Activated B cell treated with CpG ODN at 0.5 μM for 24 hours (primary cell): ENCODE data around the gene TMEM245. TPM values are rescaled to one million over a fixed set of nuclear protein-coding genes. Genes with fewer than 3 reads are reported as not detected.

ENCODE experiments used
- ATAC-seq: fragments of 200-7000 bp; cut with Tn5 transposase; one replicate; pipeline ENCODE4 v1.10.0; 2021; ENCODE audit warnings: low read depth, mild to moderate bottlenecking, moderate library complexity
- CTCF ChIA-PET: fragments of 350-600 bp; sonication (Branson Sonifier 250); formaldehyde crosslinking; loops from one replicate; lab custom pipeline; 2021; ENCODE audit warnings: antibody characterized with exemption; lab: Charles Lee
- POLR2A ChIA-PET: fragments of 350-600 bp; sonication (Branson Sonifier 250); formaldehyde crosslinking; loops from one replicate; lab custom pipeline; 2021; ENCODE audit warnings: antibody characterized with exemption; lab: Charles Lee
- DNase-seq: peaks from one replicate; pipeline ENCODE4 v3.0.0; 2022
- H3K27ac Mint-ChIP-seq: one replicate; pipeline ENCODE4 v1.8.0; 2020; ENCODE audit warnings: mixed read lengths
- H3K27me3 Mint-ChIP-seq: one replicate; pipeline ENCODE4 v1.8.0; 2021; ENCODE audit warnings: mixed read lengths
- H3K36me3 Mint-ChIP-seq: one replicate; pipeline ENCODE4 v1.8.0; 2021; ENCODE audit warnings: low read depth, mixed read lengths
- H3K4me1 Mint-ChIP-seq: one replicate; pipeline ENCODE4 v1.8.0; 2021; ENCODE audit warnings: mixed read lengths
- H3K4me3 Mint-ChIP-seq: one replicate; pipeline ENCODE4 v1.8.0; 2020; ENCODE audit warnings: mild to moderate bottlenecking, mixed read lengths
- H3K9me3 Mint-ChIP-seq: one replicate; pipeline ENCODE4 v1.8.0; 2020; ENCODE audit warnings: mixed read lengths
- intact Hi-C: fragments of 100-400 bp; cut with micrococcal nuclease; formaldehyde crosslinking; loops from one replicate; pipeline ENCODE4 v1.15.1; 2024
- total RNA-seq: library from RNA; stranded (reverse); gene quantifications from 2 replicates; pipeline ENCODE4 v1.2.3, GENCODE V29; 2022
- TF ChIP-seq, protein P1 (sequence below): fragments of 200-600 bp; IDR thresholded peaks from one replicate; pipeline ENCODE4 v1.8.0; 2022; ENCODE audit warnings: antibody characterized with exemption, mild to moderate bottlenecking

The TMEM245 gene
- total RNA-seq, 1 donor from 2014 or later, result 20.6 TPM

DNA sequence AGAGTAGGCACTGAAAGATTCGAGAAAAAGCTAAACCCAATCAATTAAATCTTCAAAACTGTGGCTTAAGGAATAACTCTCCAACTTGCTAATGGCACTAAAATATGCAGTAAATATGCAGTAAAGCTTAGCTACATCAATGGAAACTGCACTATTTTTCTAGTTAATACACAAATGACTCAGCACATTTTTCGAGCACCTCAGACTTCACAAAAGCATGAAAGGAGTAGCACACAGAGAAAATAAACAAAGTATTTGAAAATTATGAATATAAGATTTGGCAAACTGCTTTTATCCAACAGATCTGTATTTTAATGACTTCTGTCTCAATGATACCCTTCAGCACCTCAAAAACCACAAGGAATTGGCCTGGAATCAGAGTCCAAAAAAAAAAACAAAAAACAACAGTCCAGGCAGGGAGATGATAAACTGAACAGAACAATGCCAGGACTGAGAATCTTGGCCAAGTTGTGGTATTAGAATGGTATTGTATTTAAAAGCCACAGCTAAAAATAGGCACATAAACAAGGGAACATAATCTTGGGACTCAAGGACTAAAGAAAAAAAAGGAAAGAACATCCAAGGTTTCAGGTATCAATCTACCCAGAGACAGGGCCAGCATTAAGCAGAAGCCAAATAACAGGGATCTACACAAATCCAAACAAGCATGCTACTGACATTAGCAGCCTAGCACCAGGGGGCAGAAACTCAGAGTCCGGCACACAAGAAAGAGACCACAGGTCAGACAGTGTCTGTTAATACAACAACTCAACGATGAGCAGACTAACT lies 21.4 kb downstream of the TMEM245 start:
- ATAC-seq, result no peak
- ChIA-PET POLR2A (no interaction called here), CTCF (interaction anchor here (1.5 kb wide), 1 partner anchor 371 kb away, joined by 3 read pairs; no protein-coding TSS in a partner anchor)
- Mint-ChIP-seq H3K27ac (peak overlapping the region; percentile 25), H3K36me3 (peaks cover 70% of the 10 kb centered on the region), H3K4me3 (no peak overlapping the region), H3K9me3 (peaks cover under 1% of the 10 kb centered on the region), H3K4me1 (peaks cover 38% of the 10 kb centered on the region), H3K27me3 (no peaks in the 10 kb centered on the region)
- no peak for DNase-seq
- intact Hi-C loops, result no loop called here
- TF ChIP-seq, protein P1, sequence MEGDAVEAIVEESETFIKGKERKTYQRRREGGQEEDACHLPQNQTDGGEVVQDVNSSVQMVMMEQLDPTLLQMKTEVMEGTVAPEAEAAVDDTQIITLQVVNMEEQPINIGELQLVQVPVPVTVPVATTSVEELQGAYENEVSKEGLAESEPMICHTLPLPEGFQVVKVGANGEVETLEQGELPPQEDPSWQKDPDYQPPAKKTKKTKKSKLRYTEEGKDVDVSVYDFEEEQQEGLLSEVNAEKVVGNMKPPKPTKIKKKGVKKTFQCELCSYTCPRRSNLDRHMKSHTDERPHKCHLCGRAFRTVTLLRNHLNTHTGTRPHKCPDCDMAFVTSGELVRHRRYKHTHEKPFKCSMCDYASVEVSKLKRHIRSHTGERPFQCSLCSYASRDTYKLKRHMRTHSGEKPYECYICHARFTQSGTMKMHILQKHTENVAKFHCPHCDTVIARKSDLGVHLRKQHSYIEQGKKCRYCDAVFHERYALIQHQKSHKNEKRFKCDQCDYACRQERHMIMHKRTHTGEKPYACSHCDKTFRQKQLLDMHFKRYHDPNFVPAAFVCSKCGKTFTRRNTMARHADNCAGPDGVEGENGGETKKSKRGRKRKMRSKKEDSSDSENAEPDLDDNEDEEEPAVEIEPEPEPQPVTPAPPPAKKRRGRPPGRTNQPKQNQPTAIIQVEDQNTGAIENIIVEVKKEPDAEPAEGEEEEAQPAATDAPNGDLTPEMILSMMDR, result no peak

DNA sequence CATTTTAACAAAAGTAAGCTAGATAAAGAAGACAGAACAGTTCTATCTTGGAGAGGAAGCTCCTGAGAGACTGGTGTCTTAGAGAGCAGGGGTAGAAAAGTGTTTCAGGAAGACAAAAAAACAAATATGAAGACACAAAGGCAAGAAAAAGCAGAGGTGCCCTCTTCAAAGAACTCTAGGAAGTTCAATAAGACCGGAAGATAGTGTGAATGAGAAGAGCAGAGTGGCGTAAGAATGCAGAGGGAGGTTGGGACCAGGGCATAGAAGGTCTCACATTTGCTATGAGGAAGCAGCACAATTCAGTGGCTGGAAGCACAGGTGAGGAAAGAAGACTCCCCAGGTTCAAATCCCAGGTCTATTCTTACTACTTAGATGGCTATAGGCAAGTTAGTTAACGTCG lies 22.6 kb downstream of the TMEM245 start:
- Mint-ChIP-seq H3K9me3 (no peaks in the 10 kb centered on the region), H3K4me3 (no peak overlapping the region), H3K27ac (no peak overlapping the region), H3K36me3 (peaks cover 72% of the 10 kb centered on the region), H3K27me3 (no peaks in the 10 kb centered on the region), H3K4me1 (peaks cover 28% of the 10 kb centered on the region)
- POLR2A ChIA-PET, result no interaction called here
- CTCF ChIA-PET, result interaction anchor here (0.6 kb wide), 1 partner anchor 24 kb away, joined by 3 read pairs; no protein-coding TSS in a partner anchor
- intact Hi-C loops, result no loop called here
- ATAC-seq, result no peak
- TF ChIP-seq, protein P1, result no peak
- DNase-seq, result no peak

DNA sequence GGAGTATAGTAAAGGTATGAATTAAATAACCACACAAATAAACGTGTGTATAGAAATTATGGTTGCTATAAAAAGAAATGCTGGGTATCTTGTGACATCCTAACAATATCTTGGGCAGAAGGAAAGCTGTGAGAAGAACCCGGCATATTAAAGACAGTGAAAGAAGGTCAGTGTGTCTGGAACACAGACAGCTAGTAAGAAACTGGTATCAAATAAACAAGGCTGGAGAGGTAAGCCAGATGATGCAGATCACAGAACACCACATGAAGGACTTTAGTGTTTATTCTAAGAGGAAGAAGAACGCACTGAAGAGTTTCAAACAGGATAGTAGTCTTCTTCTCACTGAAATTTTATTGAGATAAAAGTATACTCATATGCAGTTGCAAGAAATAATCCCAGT lies 24.4 kb downstream of the TMEM245 start:
- intact Hi-C loops, result no loop called here
- Mint-ChIP-seq H3K9me3 (no peaks in the 10 kb centered on the region), H3K4me1 (peaks cover 14% of the 10 kb centered on the region), H3K27ac (no peak overlapping the region), H3K27me3 (no peaks in the 10 kb centered on the region), H3K36me3 (peaks cover 74% of the 10 kb centered on the region), H3K4me3 (no peak overlapping the region)
- DNase-seq (no peak), ATAC-seq (no peak)
- CTCF ChIA-PET, result no interaction called here
- TF ChIP-seq, protein P1, result no peak
- POLR2A ChIA-PET, result no interaction called here

DNA sequence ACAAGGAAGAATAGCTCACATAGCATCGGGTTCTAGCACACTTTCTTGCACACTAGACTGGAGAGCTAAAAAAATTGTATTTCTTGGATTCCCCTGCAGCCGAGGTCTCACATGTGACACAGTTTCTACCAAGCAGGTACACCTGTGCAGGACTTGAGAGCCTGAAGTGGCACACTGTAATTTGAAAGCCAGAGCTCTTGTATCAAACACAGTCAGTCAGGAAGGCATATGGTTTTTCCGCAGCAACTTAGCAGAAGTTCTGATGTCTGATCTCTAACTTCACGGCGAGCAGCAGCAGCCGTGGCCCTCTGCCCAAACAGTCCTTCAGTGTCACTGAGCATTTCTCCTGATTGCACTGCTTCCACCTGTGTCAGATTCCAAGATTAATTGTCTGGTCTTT lies 25.5 kb downstream of the TMEM245 start:
- TF ChIP-seq, protein P1, result no peak
- peaks cover 14% of the 10 kb centered on the region for H3K4me1 Mint-ChIP-seq
- H3K27ac Mint-ChIP-seq, result no peak overlapping the region
- no peak overlapping the region for H3K4me3 Mint-ChIP-seq
- intact Hi-C loops, result no loop called here
- no peak for ATAC-seq
- ChIA-PET POLR2A (no interaction called here), CTCF (no interaction called here)
- DNase-seq, result no peak
- H3K36me3 Mint-ChIP-seq, result peaks cover 78% of the 10 kb centered on the region
- no peaks in the 10 kb centered on the region for H3K9me3 Mint-ChIP-seq
- H3K27me3 Mint-ChIP-seq, result no peaks in the 10 kb centered on the region

DNA sequence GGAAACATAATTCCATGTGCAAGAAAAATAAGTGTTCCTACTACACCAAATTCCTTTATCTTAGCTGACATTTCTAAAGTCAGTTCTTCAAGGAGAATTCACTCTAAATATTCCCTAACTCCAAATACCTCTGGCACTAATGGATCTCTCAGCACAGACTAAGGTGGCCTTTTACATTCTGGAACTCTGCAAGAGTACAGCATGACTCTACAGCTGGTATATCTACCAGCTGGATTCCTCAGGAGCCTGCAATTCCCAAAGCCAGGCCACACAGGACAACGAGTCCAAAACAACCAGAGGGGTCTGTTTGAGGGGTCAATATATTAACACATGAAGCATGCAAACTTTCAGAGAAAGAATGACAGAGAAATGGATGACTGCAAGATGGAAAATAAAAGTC lies 27.2 kb downstream of the TMEM245 start:
- H3K36me3 Mint-ChIP-seq, result peaks cover 84% of the 10 kb centered on the region
- POLR2A ChIA-PET, result no interaction called here
- TF ChIP-seq, protein P1, result no peak
- no peak overlapping the region for H3K27ac Mint-ChIP-seq
- no peak for ATAC-seq
- no peaks in the 10 kb centered on the region for H3K9me3 Mint-ChIP-seq
- no peak for DNase-seq
- no peak overlapping the region for H3K4me3 Mint-ChIP-seq
- CTCF ChIA-PET, result no interaction called here
- no peaks in the 10 kb centered on the region for H3K4me1 Mint-ChIP-seq
- H3K27me3 Mint-ChIP-seq, result no peaks in the 10 kb centered on the region
- intact Hi-C loops, result no loop called here
